ENCODE data around the gene TMEM203.

- peak; percentile 87 for TF ChIP-seq CTCF (IDR thresholded peaks at IDR 0.05)
- no peak for TF ChIP-seq ZFX (IDR thresholded peaks at IDR 0.05; ENCODE audit: borderline replicate concordance)
Observed at GRCh38 chr9:137227054-137227852, 21.8 kb upstream of the TMEM203 start, which contains the start of gene RNF224.

Measured in 22Rv1 (cell line).